ENCODE data around the gene TASP1. TPM values are rescaled to one million over a fixed set of nuclear protein-coding genes. Genes with fewer than 3 reads are reported as not detected.
"Not testable (repeated sequence)": the region's sequence is repeated elsewhere in the genome, so short reads cannot be mapped to it uniquely, and the experiment has no call there.

TASP1 gene
- total RNA-seq, 1 donor from 2014 or later = 10.3 TPM

GRCh38 chr20:13363473-13363872 is 275.3 kb downstream of the TASP1 start:
- Histone ChIP-seq H3K27me3 (ENCODE audit: insufficient read depth, low read length) (no peaks in the 10 kb centered on the region), H4K20me1 (ENCODE audit: insufficient read depth, low read length) (no peaks in the 10 kb centered on the region), H3K79me2 (ENCODE audit: insufficient read depth, low read length) (no peaks in the 10 kb centered on the region), H3K27ac (ENCODE audit: low read depth, low read length) (no peak overlapping the region), H3K36me3 (ENCODE audit: insufficient read depth, low read length) (no peaks in the 10 kb centered on the region), H3K9me3 (ENCODE audit: insufficient read depth, low read depth, low read length) (no peaks in the 10 kb centered on the region), H3K4me2 (ENCODE audit: low read length) (no peak overlapping the region), H3K9ac (ENCODE audit: low read length) (no peak overlapping the region), H2AFZ (ENCODE audit: low read depth, low read length) (no peak overlapping the region), H3K4me3 (ENCODE audit: insufficient read depth, low read depth, low read length) (no peak overlapping the region), H3K4me1 (ENCODE audit: insufficient read depth, low read length) (no peaks in the 10 kb centered on the region)
- Mint-ChIP-seq H3K27me3 (ENCODE audit: low read depth, unreplicated experiment) (no peaks in the 10 kb centered on the region), H3K27ac (ENCODE audit: unreplicated experiment) (no peak overlapping the region), H3K36me3 (ENCODE audit: low read depth, unreplicated experiment) (no peaks in the 10 kb centered on the region), H3K4me1 (ENCODE audit: low read depth, unreplicated experiment) (no peaks in the 10 kb centered on the region), H3K4me3 (ENCODE audit: unreplicated experiment) (no peak overlapping the region), H3K9me3 (ENCODE audit: unreplicated experiment) (no peaks in the 10 kb centered on the region)
- TF ChIP-seq CTCF (IDR thresholded peaks at IDR 0.05; ENCODE audit: insufficient read depth, low read depth, low read length) (no peak), EZH2 (IDR thresholded peaks at IDR 0.05; ENCODE audit: insufficient read depth, low read length) (no peak)
- FAIRE-seq (no peak), DNase-seq (ENCODE audit: low read depth) (no peak)

GRCh38 chr20:13362165-13362564 is 276.6 kb downstream of the TASP1 start:
- not testable (repeated sequence) for H3K9me3 ChIP-seq (ENCODE audit: insufficient read depth, low read depth, low read length); H3K79me2 ChIP-seq (ENCODE audit: insufficient read depth, low read length); H3K36me3 Mint-ChIP-seq (ENCODE audit: low read depth, unreplicated experiment); H2AFZ ChIP-seq (ENCODE audit: low read depth, low read length); H3K27me3 Mint-ChIP-seq (ENCODE audit: low read depth, unreplicated experiment); H3K27ac Mint-ChIP-seq (ENCODE audit: unreplicated experiment); H3K4me3 ChIP-seq (ENCODE audit: insufficient read depth, low read depth, low read length); H3K27me3 ChIP-seq (ENCODE audit: insufficient read depth, low read length); FAIRE-seq; H3K4me3 Mint-ChIP-seq (ENCODE audit: unreplicated experiment); H3K4me2 ChIP-seq (ENCODE audit: low read length); DNase-seq (ENCODE audit: low read depth); H4K20me1 ChIP-seq (ENCODE audit: insufficient read depth, low read length); H3K9me3 Mint-ChIP-seq (ENCODE audit: unreplicated experiment); H3K27ac ChIP-seq (ENCODE audit: low read depth, low read length); H3K4me1 ChIP-seq (ENCODE audit: insufficient read depth, low read length); H3K4me1 Mint-ChIP-seq (ENCODE audit: low read depth, unreplicated experiment); H3K36me3 ChIP-seq (ENCODE audit: insufficient read depth, low read length); H3K9ac ChIP-seq (ENCODE audit: low read length)

- not testable (repeated sequence) for H3K27me3 ChIP-seq (ENCODE audit: insufficient read depth, low read length); H2AFZ ChIP-seq (ENCODE audit: low read depth, low read length); H3K9me3 Mint-ChIP-seq (ENCODE audit: unreplicated experiment); H4K20me1 ChIP-seq (ENCODE audit: insufficient read depth, low read length); H3K79me2 ChIP-seq (ENCODE audit: insufficient read depth, low read length); H3K4me1 Mint-ChIP-seq (ENCODE audit: low read depth, unreplicated experiment); H3K27me3 Mint-ChIP-seq (ENCODE audit: low read depth, unreplicated experiment); H3K36me3 Mint-ChIP-seq (ENCODE audit: low read depth, unreplicated experiment); H3K27ac Mint-ChIP-seq (ENCODE audit: unreplicated experiment); H3K4me2 ChIP-seq (ENCODE audit: low read length); H3K9me3 ChIP-seq (ENCODE audit: insufficient read depth, low read depth, low read length); H3K4me3 Mint-ChIP-seq (ENCODE audit: unreplicated experiment); H3K36me3 ChIP-seq (ENCODE audit: insufficient read depth, low read length); H3K4me1 ChIP-seq (ENCODE audit: insufficient read depth, low read length); DNase-seq (ENCODE audit: low read depth); H3K9ac ChIP-seq (ENCODE audit: low read length); H3K4me3 ChIP-seq (ENCODE audit: insufficient read depth, low read depth, low read length); FAIRE-seq; H3K27ac ChIP-seq (ENCODE audit: low read depth, low read length)
These were observed 279.8 kb downstream of the TASP1 start for GRCh38 chr20:13358936-13359335.

GRCh38 chr20:13357782-13358181 is 280.9 kb downstream of the TASP1 start:
- not testable (repeated sequence) for H3K27me3 ChIP-seq (ENCODE audit: insufficient read depth, low read length); H3K4me1 Mint-ChIP-seq (ENCODE audit: low read depth, unreplicated experiment); FAIRE-seq; H3K27me3 Mint-ChIP-seq (ENCODE audit: low read depth, unreplicated experiment); H3K9ac ChIP-seq (ENCODE audit: low read length); H3K4me1 ChIP-seq (ENCODE audit: insufficient read depth, low read length); H3K36me3 ChIP-seq (ENCODE audit: insufficient read depth, low read length); H3K27ac Mint-ChIP-seq (ENCODE audit: unreplicated experiment); H3K9me3 Mint-ChIP-seq (ENCODE audit: unreplicated experiment); H3K4me2 ChIP-seq (ENCODE audit: low read length); H3K27ac ChIP-seq (ENCODE audit: low read depth, low read length); H4K20me1 ChIP-seq (ENCODE audit: insufficient read depth, low read length); H3K79me2 ChIP-seq (ENCODE audit: insufficient read depth, low read length); H2AFZ ChIP-seq (ENCODE audit: low read depth, low read length); H3K4me3 ChIP-seq (ENCODE audit: insufficient read depth, low read depth, low read length); H3K4me3 Mint-ChIP-seq (ENCODE audit: unreplicated experiment); DNase-seq (ENCODE audit: low read depth); H3K36me3 Mint-ChIP-seq (ENCODE audit: low read depth, unreplicated experiment); H3K9me3 ChIP-seq (ENCODE audit: insufficient read depth, low read depth, low read length)
